DMS79 treated with DMSO at 0.1 percent for 48 hours (cell line): ENCODE results near the gene DPP9.

ENCODE experiments used
- DNase-seq: peaks from one replicate; lab custom pipeline; 2025; lab: John Stamatoyannopoulos, UW

The DPP9 gene

GRCh38 chr19:4709440-4710280 is 14.0 kb downstream of the DPP9 start:
- DNase-seq, result no peak

DNA sequence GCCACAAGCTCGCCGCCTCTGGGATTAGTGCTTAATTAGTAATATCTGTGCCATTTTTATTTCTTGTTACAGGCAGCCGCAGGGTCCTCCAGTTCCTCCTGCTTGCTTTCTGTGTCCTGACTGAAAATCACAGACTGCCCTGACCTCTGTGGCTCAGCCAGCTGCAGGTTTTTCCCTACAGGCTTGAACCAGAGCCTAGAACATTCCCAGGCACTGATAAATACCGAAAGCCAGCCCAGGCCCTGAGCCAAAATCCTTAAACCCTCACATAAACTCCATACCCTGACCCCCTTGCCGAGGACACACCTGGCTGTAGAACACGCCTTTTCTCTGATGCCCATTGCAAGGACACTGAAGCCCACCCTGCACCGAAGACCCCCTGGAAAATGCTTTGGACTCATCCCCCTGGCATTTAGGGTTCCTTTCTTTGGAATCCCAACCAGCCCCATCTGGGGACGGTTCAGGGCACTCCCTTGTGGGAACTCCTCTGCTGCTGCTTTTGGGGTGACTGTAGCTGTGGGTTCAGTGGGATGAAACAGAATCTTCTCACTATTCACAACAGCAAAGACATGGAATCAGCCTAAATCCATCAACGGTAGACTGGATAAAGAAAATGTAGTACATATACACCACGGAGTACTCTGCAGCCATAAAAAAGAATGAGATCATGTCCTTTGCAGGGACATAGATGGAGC is 15.5 kb downstream of the DPP9 start:
- DNase-seq, result no peak

- DNase-seq, result no peak
These were observed 16.3 kb downstream of the DPP9 start for GRCh38 chr19:4707322-4707721.

DNA sequence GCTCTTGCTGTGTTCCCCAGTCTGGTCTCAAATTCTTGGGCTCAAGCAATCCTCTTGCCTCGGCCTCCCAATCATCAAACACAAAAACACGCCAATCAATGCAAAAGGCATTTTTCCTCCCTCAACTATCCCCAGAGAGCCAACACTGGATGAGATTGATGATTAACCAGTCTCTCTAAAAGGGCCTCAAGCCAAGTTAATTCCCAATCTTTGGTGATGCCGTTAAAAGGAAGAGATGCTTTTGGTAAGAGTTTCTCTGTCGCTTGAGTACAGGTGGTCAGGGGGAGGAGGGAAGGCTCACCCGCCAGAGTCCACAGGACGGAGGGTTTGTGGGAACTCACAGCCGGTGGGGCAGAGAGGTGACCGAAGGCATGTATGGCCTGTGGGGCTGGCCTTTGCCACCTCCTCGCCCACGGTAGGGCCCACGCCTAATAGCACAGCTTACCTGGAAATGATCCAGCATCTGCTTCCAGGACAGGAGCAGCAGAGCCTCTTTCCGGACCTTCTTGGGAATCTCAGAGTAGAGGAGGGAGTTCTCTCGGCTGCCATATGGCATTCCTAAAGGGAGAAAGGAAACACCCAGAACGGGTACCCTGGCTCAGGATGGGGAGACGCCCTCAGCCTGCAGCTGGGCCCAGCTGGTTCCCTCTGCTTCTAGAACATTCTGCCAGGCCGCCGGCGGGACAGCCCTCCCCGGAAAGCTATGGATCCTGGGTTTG is 18.1 kb downstream of the DPP9 start:
- no peak for DNase-seq

DNA sequence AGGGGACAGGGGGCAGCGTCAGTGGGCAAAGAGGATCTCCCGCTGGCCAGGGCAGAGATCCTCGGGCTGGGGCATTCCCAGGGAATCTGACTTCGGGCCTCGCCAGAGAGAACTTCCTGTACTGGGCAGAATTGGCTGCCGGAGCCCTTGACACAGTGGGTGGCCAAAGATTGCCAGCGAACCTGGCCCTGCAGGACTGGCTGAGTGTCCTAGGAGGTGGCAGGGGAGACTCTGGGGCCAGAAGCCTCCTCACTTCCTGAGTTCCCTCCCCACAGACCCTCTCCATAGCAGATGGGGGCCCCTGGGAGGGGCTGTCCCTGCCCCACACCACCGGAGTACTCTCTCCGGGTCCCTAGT is 19.3 kb downstream of the DPP9 start:
- DNase-seq, result no peak

GRCh38 chr19:4703671-4704316 is 19.8 kb downstream of the DPP9 start:
- no peak for DNase-seq

GRCh38 chr19:4702764-4703163 is 20.9 kb downstream of the DPP9 start:
- DNase-seq, result no peak

- no peak for DNase-seq
These were observed 22.1 kb downstream of the DPP9 start for GRCh38 chr19:4701557-4701956.

DNA sequence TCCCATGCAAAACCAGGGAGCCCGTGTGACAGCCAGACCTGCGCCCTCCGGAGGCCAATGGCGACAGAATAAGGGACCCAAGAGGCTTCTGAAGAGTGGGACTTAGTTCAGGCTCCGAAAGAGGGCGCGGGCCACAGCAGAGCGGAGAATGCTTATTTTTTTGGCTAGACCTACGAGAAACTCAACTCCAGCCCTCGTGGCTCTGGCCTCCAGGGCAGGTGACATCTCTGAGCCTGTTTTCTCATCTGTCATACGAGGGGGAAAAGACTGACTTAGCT is 23.0 kb downstream of the DPP9 start:
- DNase-seq, result no peak

GRCh38 chr19:4699826-4700692 is 23.6 kb downstream of the DPP9 start:
- DNase-seq, result no peak

DNA sequence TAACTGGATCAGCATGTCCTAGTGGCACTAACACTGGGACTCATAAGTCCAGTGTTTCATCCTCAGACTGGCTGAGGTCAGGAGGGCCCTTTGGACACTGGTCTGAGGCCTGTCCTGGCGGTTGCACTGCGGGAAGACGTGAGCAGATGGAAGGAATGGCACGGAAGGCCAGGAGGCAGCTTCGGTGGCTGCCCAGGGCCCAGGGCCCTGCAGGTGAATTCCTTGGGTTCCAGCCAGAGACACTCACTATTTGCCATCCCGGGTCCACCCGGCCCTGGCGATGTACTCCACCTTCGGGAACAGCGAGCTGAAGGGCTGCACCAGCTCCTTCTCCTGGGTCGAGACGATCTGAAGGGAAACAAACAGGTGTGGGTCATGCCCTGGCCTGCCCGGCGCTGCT is 26.3 kb downstream of the DPP9 start:
- DNase-seq, result no peak

DNA sequence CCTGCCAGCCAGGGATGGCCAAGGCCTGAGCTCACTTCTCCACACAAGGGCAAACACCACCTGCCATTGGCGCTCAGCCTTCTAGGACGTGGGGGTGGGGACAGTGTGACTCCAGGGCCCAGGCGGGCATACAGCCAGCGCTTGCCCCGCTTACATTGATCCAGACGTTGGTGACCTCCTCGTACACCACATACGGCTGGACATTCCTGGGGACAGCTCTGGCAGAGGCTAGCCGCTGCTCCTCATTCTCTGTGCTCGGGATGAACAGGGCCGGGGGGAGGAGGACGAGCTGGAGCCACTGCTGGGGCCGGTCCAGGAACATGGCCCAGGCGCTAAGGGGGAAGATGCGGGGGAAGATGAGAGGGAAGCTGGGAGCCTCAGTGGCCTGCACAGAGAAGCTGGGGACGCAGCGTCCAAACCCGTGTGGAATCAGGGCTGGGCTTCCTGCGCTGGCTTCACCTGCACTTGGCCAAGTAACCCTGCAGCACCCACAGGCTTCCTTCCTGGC is 28.4 kb downstream of the DPP9 start:
- no peak for DNase-seq

GRCh38 chr19:4694211-4694987 is 29.2 kb downstream of the DPP9 start:
- DNase-seq, result no peak

- no peak for DNase-seq
These were observed 30.0 kb downstream of the DPP9 start for GRCh38 chr19:4693471-4694121.

DNA sequence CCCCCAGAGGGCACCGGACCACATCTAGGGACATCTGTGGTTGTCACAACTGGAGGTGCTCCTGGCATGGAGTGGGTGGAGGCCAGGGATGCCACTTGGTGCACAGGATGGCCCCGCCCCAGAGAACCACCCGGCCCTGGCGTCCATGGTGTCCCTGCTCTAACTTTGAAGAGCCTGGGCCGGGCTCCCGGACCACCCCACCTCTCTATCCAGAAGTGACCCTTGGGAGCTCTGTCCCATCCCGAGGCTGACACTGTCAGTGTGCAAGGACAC is 30.6 kb downstream of the DPP9 start:
- no peak for DNase-seq

DNA sequence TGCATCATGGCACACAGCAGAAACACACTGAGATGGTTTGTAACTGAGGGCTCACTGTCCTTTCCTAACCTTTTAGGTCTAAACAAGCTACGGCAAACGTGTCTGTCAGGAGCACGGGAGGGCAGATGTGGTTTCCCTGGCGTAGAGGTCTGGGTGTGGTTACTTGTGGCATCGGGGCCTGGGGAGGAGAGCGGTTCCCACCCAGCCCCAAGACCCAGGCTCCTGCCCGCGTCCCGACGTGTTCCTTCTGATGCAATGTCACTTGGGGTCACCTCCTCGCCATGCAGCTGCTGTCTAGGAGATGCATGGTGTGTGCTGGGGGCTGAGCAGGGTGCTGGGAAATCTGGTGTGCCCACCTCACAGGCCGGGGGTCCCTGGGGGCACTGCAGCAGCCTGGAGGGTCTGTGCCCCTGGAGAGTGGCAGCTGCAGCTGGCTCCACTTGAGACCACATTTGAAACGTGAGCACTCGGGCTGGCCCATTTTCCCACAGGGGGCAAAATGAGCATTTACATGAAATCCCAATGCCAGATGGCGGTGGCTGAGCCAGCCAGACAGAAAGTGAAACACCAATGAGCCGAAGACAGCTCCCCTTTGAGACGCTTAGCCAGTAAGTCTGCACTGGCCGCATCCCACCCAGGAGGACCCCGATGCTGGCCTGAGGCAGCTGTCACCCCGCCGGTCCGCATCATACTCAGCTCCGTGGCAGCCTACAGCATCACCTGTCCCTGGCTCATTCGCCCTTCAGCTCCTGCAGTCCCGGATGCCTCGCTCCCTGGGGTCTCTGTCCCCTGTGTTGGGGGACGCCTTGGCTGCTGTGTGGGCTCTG is 31.2 kb downstream of the DPP9 start:
- no peak for DNase-seq

GRCh38 chr19:4691373-4691772 is 32.3 kb downstream of the DPP9 start:
- no peak for DNase-seq

- DNase-seq, result no peak
These were observed 33.3 kb downstream of the DPP9 start for GRCh38 chr19:4690361-4690760.

DNA sequence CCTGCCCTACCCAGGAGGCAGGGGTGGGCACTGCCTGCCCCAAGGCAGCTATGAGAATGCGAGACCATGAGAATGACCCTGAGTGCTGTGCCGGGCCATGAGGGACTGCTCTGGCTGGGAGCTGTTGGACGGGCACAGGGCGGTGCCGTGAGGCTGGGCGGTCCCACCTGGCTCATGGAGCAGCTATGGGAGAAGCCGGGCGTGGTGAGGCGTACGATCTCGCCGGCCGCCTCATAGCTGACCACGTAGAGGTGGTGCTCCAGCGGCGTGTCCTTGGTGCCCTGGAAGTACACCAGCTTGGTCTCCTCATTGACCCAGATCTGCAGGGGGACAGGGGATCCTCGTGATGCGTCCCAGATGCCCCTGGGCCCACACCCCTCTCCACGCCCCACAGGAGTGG is 34.2 kb downstream of the DPP9 start:
- no peak for DNase-seq

- no peak for DNase-seq
These were observed 35.1 kb downstream of the DPP9 start for GRCh38 chr19:4688587-4688986.
